Breast epithelium (tissue), 4 donors: ENCODE data around the gene C1S. TPM values are rescaled to one million over a fixed set of nuclear protein-coding genes. Genes with fewer than 3 reads are reported as not detected.

Source experiments
- DNase-seq, 2 donors: peaks; one replicate each; pipeline ENCODE4 v3.0.0-alpha.2; 2019; ENCODE audit warnings: low spot score in 2 of 2
- H3K27ac ChIP-seq, 2 donors: fragments of 200-600 bp; sonication (generic) in 1 of 2; one replicate each; pipeline ENCODE4 v1.5.1; 2016 to 2019; ENCODE audit warnings: mild to moderate bottlenecking in 1 of 2
- H3K27me3 ChIP-seq, 2 donors: fragments of 200-600 bp; sonication (generic) in 1 of 2; one replicate each; pipeline versions ENCODE4 v1.5.1 to v1.6.0; 2017 to 2019; ENCODE audit warnings: control low read depth in 1 of 2, mild to moderate bottlenecking in 1 of 2
- H3K36me3 ChIP-seq: fragments of 200-600 bp; one replicate; pipeline ENCODE4 v1.5.1; 2019
- H3K4me1 ChIP-seq, 2 donors: fragments of 200-600 bp; sonication (generic); one replicate each; pipeline ENCODE4 v1.5.1; 2016 to 2019; ENCODE audit warnings: control low read depth in 1 of 2
- H3K4me3 ChIP-seq, 3 donors: fragments of 200-600 bp; sonication (generic); 1 replicate in 2 of 3; 2 replicates in 1 of 3; pipeline ENCODE4 v1.5.1; 2016 to 2019; ENCODE audit warnings: mild to moderate bottlenecking in 3 of 3, moderate library complexity in 2 of 3
- H3K9me3 ChIP-seq, 2 donors: fragments of 200-600 bp; sonication (generic) in 1 of 2; one replicate each; pipeline ENCODE4 v1.5.1; 2016 to 2019; ENCODE audit warnings: control low read depth in 1 of 2
- POLR2A ChIP-seq: fragments of 450-650 bp; IDR thresholded peaks from one replicate; pipeline ENCODE4 v1.6.1; 2016; ENCODE audit warnings: antibody characterized with exemption, mild to moderate bottlenecking, moderate library complexity
- POLR2AphosphoS5 ChIP-seq, 3 donors: sonication (generic); formaldehyde crosslinking; IDR thresholded peaks; one replicate each; pipeline ENCODE4 v1.6.1; 2017; ENCODE audit warnings: antibody characterized with exemption in 3 of 3
- intact Hi-C: fragments of 100-400 bp; cut with DNase I; formaldehyde crosslinking; loops from one replicate; pipeline ENCODE4 v1.15.1; 2023; ENCODE audit warnings: low total_unique reads
- total RNA-seq, 3 donors: library from RNA; depleted of rRNA; stranded (reverse); fragments of >200 nt; gene quantifications; one replicate each; pipeline ENCODE4 v1.1.0, GENCODE V29; 2016
- TF ChIP-seq, protein P1 (sequence below), 3 donors: fragments of 450-650 bp; IDR thresholded peaks; one replicate each; pipeline ENCODE4 v1.5.1; 2016 to 2017; ENCODE audit warnings: antibody characterized with exemption in 3 of 3, mild to moderate bottlenecking in 3 of 3, moderate library complexity in 3 of 3

The C1S gene
- total RNA-seq, 3 donors from 2014 or later = 307 to 959 (median 622) TPM

DNA sequence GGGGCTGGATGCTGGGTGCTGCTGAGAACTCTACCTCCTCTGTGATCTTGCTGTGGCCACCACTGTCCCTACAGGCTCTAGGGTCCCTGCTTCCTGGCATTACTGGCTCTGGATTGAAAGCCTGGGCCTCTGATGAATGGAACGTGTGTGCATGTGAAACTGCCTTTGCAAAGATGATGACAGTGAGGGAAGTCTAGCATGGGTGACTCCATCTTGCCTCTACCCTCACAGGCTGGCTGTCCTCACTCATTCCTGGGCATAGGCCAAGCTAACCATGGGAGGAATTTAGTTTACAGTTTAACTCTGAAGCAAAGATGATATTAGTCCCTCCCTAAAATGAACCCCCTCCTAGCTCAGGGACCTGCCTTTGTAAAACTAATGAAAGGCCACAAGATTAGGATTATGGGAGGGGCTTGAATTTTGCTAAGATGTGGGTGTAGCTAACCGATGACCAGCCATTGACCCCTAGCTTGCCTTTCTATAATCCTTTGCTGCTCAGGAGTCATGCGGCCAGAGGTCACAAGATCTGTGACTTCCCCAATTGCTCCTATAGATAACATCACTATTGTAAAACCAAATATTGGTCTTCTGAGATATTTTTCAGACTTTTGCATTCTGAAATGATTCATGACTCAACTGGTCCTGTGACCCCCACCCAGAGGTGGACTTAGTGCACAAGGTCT, 2.2 kb upstream of the C1S start:
- Histone ChIP-seq H3K27ac (peak overlapping the region in 1 of 2 donors; percentile 26), H3K4me1 (no peaks in the 10 kb centered on the region), H3K27me3 (no peaks in the 10 kb centered on the region), H3K4me3 (no peak overlapping the region), H3K9me3 (no peaks in the 10 kb centered on the region), H3K36me3 (no peaks in the 10 kb centered on the region)
- TF ChIP-seq POLR2A (no peak), POLR2AphosphoS5 (IDR thresholded peaks at IDR 0.05) (no peak)
- TF ChIP-seq, protein P1, sequence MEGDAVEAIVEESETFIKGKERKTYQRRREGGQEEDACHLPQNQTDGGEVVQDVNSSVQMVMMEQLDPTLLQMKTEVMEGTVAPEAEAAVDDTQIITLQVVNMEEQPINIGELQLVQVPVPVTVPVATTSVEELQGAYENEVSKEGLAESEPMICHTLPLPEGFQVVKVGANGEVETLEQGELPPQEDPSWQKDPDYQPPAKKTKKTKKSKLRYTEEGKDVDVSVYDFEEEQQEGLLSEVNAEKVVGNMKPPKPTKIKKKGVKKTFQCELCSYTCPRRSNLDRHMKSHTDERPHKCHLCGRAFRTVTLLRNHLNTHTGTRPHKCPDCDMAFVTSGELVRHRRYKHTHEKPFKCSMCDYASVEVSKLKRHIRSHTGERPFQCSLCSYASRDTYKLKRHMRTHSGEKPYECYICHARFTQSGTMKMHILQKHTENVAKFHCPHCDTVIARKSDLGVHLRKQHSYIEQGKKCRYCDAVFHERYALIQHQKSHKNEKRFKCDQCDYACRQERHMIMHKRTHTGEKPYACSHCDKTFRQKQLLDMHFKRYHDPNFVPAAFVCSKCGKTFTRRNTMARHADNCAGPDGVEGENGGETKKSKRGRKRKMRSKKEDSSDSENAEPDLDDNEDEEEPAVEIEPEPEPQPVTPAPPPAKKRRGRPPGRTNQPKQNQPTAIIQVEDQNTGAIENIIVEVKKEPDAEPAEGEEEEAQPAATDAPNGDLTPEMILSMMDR (IDR thresholded peaks at IDR 0.05) = no peak
- intact Hi-C loops = no loop called here
- no peak for DNase-seq

DNA sequence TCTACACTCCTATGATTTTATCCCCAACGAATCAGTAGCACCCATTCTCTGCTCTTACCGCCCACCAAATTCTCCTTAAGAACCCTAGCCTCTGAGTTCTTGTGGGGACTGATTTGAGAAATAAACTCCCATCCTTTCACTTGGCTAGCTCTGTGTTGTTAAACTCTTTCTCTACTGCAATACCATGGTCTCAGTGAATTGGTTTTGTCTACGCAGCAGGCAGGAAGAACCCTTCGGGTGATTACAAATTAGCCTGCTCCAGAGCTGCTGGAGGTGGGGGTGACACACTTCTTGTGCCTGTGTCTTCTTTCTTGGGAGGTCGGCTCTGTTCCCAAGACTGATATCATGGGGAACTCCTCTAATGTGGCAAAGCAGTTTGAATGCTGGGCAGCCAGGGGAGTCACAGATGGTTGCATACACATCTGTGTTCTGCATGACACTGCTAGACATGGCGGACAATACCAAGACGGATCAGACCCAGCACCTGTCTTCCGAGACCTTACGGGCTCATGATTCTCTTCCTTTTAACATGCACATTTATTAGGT, 1.6 kb upstream of the C1S start:
- DNase-seq = no peak
- Histone ChIP-seq H3K36me3 (no peaks in the 10 kb centered on the region), H3K4me3 (no peak overlapping the region), H3K9me3 (no peaks in the 10 kb centered on the region), H3K4me1 (no peaks in the 10 kb centered on the region), H3K27me3 (no peaks in the 10 kb centered on the region), H3K27ac (peak overlapping the region in 1 of 2 donors; percentile 26)
- intact Hi-C loops = no loop called here
- TF ChIP-seq, protein P1 (IDR thresholded peaks at IDR 0.05) = no peak
- TF ChIP-seq POLR2AphosphoS5 (IDR thresholded peaks at IDR 0.05) = no peak

DNA sequence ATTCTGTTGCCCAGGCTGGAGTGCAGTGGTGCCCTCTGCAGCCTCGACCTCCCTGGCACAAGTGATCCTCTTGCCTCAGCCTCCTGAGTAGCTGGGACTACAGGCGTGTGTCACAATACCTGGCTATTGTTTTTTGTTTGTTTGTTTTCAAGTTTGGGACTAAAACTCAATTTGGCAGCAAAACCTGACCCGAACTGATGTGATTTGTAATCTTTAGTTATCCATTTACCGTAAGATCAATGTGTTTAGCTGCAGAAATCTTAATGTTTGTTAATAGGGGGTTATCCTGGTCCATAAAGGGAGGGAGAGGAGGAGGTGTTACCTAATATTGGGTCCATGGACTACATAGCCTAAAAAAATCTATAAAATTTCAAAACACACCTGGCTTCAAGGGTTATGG, 738 bp upstream of the C1S start:
- H3K4me1 ChIP-seq = no peaks in the 10 kb centered on the region
- no peaks in the 10 kb centered on the region for H3K27me3 ChIP-seq
- H3K27ac ChIP-seq = peak overlapping the region; percentile 82 to 84
- no peaks in the 10 kb centered on the region for H3K9me3 ChIP-seq
- TF ChIP-seq POLR2A (no peak), POLR2AphosphoS5 (IDR thresholded peaks at IDR 0.05) (no peak)
- TF ChIP-seq, protein P1 (IDR thresholded peaks at IDR 0.05) = no peak
- no peak for DNase-seq
- H3K4me3 ChIP-seq = no peak overlapping the region
- intact Hi-C loops = no loop called here
- no peaks in the 10 kb centered on the region for H3K36me3 ChIP-seq

DNA sequence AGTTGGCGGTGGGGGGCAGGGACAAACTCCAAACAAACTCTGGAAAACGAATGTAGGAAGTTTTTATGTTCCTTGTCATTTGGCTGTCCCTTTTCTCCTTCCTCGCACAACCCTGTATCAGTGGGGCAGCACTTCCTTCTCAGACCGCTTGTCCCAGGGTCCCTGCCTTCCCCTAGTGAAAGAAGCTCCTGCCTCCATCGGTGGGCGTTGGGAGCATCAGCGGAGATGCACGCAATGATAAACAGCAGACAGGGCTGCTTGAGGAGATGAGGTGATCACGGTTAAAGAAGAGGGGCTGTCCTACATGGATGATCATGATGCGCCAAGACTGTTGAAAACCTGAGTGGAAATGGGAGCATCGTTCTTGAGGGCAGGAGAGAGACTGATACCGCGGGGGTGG, 620 bp downstream of the C1S start:
- Histone ChIP-seq H3K4me3 (peak overlapping the region; percentile 43 to 62 (median 50)), H3K36me3 (no peaks in the 10 kb centered on the region), H3K27me3 (no peaks in the 10 kb centered on the region), H3K9me3 (no peaks in the 10 kb centered on the region), H3K4me1 (no peaks in the 10 kb centered on the region), H3K27ac (peak overlapping the region; percentile 84 to 92)
- DNase-seq = no peak
- intact Hi-C loops = no loop called here
- TF ChIP-seq POLR2A (no peak), POLR2AphosphoS5 (IDR thresholded peaks at IDR 0.05) (peak in 1 of 3 donors; percentile 8)

DNA sequence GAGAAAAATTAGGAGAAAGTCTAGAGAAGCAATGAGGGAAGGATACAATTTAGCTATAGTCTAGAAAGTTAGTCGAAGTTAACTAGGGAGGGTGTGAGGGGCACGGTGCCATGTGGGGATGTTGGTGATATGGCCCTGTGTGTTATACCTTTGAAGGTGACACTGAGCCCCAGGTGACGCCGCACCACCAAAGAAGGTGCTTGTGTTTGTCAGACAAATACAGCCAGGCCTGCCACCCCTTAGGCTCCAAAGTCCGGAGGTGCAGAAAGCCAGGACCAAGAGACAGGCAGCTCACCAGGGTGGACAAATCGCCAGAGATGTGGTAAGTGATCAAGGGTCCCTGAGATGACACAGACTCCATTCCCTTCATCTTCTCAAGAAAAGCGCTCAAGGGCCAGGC, 1.1 kb downstream of the C1S start:
- Histone ChIP-seq H3K36me3 (no peaks in the 10 kb centered on the region), H3K27ac (peak overlapping the region; percentile 84 to 92), H3K4me1 (no peaks in the 10 kb centered on the region), H3K9me3 (no peaks in the 10 kb centered on the region), H3K27me3 (no peaks in the 10 kb centered on the region), H3K4me3 (peak overlapping the region; percentile 43 to 62 (median 50))
- no peak for DNase-seq
- intact Hi-C loops = no loop called here
- TF ChIP-seq, protein P1 (IDR thresholded peaks at IDR 0.05) = no peak
- TF ChIP-seq POLR2A (no peak), POLR2AphosphoS5 (IDR thresholded peaks at IDR 0.05) (no peak)
